Ovary (tissue), 3 donors: Measurements from ENCODE around the gene TLNRD1.

Experiments
- CTCF ChIP-seq, 3 donors: fragments of 450-650 bp in 2 of 3; fragments of 200-600 bp in 1 of 3; IDR thresholded peaks; one replicate each; pipeline versions ENCODE4 v1.5.1 to v1.8.0; 2016 to 2022; ENCODE audit warnings: antibody characterized with exemption in 3 of 3, mild to moderate bottlenecking in 1 of 3
- EP300 ChIP-seq: sonication (generic); formaldehyde crosslinking; IDR thresholded peaks from one replicate; pipeline ENCODE4 v1.6.1; 2017; ENCODE audit warnings: antibody characterized with exemption
- POLR2A ChIP-seq: fragments of 450-650 bp; IDR thresholded peaks from one replicate; pipeline ENCODE4 v1.6.1; 2017; ENCODE audit warnings: antibody characterized with exemption, mild to moderate bottlenecking, moderate library complexity
- donor health status: DM: no; HTN: no; CAD: no.

- TF ChIP-seq CTCF (IDR thresholded peaks at IDR 0.05) (no peak), POLR2A (no peak), EP300 (no peak)
Observed at GRCh38 chr15:80957556-80957955, 43.2 kb upstream of the TLNRD1 start.
